Activated effector memory CD4-positive, alpha-beta T cell treated with anti-CD3 and anti-CD28 coated beads, Interleukin-2, amount 50 U/mL, for 16 hours (primary cell): Measurements from ENCODE around the gene PPARD.
A peak's percentile ranks its signal among the peaks of the same experiment; 100 is the strongest.
"Not testable (repeated sequence)": the region's sequence is repeated elsewhere in the genome, so short reads cannot be mapped to it uniquely, and the experiment has no call there.

Source experiments
- DNase-seq: peaks from one replicate; pipeline ENCODE4 v3.0.0-alpha.2; 2020

The PPARD gene

GRCh38 chr6:35342258-35343091 lies at the start of gene PPARD:
Gene PPARD, plus strand, starts transcription at chr6:35342558. Its CDS starts 68,530 bp downstream, at chr6:35411088.
- DNase-seq = peak; percentile 99

GRCh38 chr6:35293681-35294080 lies 48.7 kb upstream of the PPARD start:
- no peak for DNase-seq

- peak; percentile 80 for DNase-seq
Observed at GRCh38 chr6:35294308-35294945, 47.9 kb upstream of the PPARD start.

GRCh38 chr6:35295036-35295435 lies 47.3 kb upstream of the PPARD start:
- DNase-seq = no peak

GRCh38 chr6:35295521-35296315 lies 46.6 kb upstream of the PPARD start:
- DNase-seq = no peak

- DNase-seq = no peak
Observed at GRCh38 chr6:35296931-35297600, 45.3 kb upstream of the PPARD start.

GRCh38 chr6:35297601-35298481 lies 44.5 kb upstream of the PPARD start, which contains the start of gene DEF6:
Gene DEF6, plus strand, starts transcription at chr6:35297818. Its CDS starts 39 bp downstream, at chr6:35297857.
- DNase-seq = peak; percentile 95

- DNase-seq = no peak
Observed at GRCh38 chr6:35298625-35299140, 43.7 kb upstream of the PPARD start.

GRCh38 chr6:35299674-35300073 lies 42.7 kb upstream of the PPARD start:
- peak; percentile 70 for DNase-seq

GRCh38 chr6:35300848-35301247 lies 41.5 kb upstream of the PPARD start:
- DNase-seq = peak; percentile 78

GRCh38 chr6:35302604-35303241 lies 39.6 kb upstream of the PPARD start:
- DNase-seq = peak; percentile 94

- DNase-seq = no peak
Observed at GRCh38 chr6:35304299-35304698, 38.1 kb upstream of the PPARD start.

- peak; percentile 70 for DNase-seq
Observed at GRCh38 chr6:35305117-35305516, 37.2 kb upstream of the PPARD start.

GRCh38 chr6:35307138-35307537 lies 35.2 kb upstream of the PPARD start:
- not testable (repeated sequence) for DNase-seq

- DNase-seq = not testable (repeated sequence)
Observed at GRCh38 chr6:35308543-35308942, 33.8 kb upstream of the PPARD start.

GRCh38 chr6:35309611-35310264 lies 32.6 kb upstream of the PPARD start:
- DNase-seq = no peak

GRCh38 chr6:35310265-35310831 lies 32.0 kb upstream of the PPARD start:
- no peak for DNase-seq

GRCh38 chr6:35311390-35312075 lies 30.8 kb upstream of the PPARD start:
- peak; percentile 83 for DNase-seq

- DNase-seq = no peak
Observed at GRCh38 chr6:35312076-35312800, 30.1 kb upstream of the PPARD start.
